Measurements from ENCODE around the gene MEMO1. TPM values are rescaled to one million over a fixed set of nuclear protein-coding genes. Genes with fewer than 3 reads are reported as not detected.

The MEMO1 gene
- total RNA-seq, 2 donors from 2014 or later: 5.6 to 13.2 TPM

- intact Hi-C loops (cut with DNase I): no loop called here
- TF ChIP-seq POLR2A (IDR thresholded peaks at IDR 0.05): no peak
- TF ChIP-seq, protein P1, sequence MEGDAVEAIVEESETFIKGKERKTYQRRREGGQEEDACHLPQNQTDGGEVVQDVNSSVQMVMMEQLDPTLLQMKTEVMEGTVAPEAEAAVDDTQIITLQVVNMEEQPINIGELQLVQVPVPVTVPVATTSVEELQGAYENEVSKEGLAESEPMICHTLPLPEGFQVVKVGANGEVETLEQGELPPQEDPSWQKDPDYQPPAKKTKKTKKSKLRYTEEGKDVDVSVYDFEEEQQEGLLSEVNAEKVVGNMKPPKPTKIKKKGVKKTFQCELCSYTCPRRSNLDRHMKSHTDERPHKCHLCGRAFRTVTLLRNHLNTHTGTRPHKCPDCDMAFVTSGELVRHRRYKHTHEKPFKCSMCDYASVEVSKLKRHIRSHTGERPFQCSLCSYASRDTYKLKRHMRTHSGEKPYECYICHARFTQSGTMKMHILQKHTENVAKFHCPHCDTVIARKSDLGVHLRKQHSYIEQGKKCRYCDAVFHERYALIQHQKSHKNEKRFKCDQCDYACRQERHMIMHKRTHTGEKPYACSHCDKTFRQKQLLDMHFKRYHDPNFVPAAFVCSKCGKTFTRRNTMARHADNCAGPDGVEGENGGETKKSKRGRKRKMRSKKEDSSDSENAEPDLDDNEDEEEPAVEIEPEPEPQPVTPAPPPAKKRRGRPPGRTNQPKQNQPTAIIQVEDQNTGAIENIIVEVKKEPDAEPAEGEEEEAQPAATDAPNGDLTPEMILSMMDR (IDR thresholded peaks at IDR 0.05): no peak
- WGBS, 2 donors: 95 to 100% methylated on average over 1 of the region's 1 CpG
Measured at GRCh38 chr2:31940920-31941319, 69.9 kb downstream of the MEMO1 start.

DNA sequence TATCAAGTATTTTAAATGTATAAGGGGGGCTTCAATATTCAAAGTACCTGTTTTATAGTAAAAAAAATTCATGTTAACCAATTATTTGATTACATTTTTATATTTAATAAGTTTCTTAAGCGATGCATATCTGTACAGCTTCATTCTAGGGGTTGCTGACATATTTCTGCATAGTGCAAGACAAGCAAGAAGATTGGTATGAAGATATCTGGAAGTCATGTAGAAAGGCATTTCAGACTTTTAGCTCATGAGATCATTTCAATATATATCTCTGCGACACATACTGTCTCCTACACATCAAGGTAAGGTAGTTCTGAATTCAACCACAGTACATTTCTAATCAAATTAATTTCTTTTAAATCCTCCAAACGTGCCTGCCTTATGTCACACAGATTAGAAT is 73.1 kb downstream of the MEMO1 start:
- Histone ChIP-seq H3K36me3 (replicated peaks in 1 of 2; ENCODE audit: insufficient read depth in 1 of 2, low read depth in 2 of 2) (no peaks in the 10 kb centered on the region), H3K4me3 (no peak overlapping the region), H3K27ac (no peak overlapping the region), H3K9me3 (no peaks in the 10 kb centered on the region), H3K27me3 (no peaks in the 10 kb centered on the region), H3K4me1 (no peaks in the 10 kb centered on the region)
- TF ChIP-seq, protein P1 (IDR thresholded peaks at IDR 0.05): no peak
- no peak for TF ChIP-seq POLR2A (IDR thresholded peaks at IDR 0.05)
- WGBS, 2 donors: 89 to 90% methylated on average over 3 of the region's 3 CpGs
- intact Hi-C loops (cut with DNase I): no loop called here
- ATAC-seq (no peak), DNase-seq (no peak)

More at GRCh38 chr2:31940920-31941319, 69.9 kb downstream of the MEMO1 start:
- DNase-seq (no peak), ATAC-seq (no peak)
- H3K4me1 ChIP-seq: no peaks in the 10 kb centered on the region
- no peaks in the 10 kb centered on the region for H3K27me3 ChIP-seq
- H3K9me3 ChIP-seq: no peaks in the 10 kb centered on the region
- H3K4me3 ChIP-seq: no peak overlapping the region
- H3K27ac ChIP-seq: no peak overlapping the region
- no peaks in the 10 kb centered on the region for H3K36me3 ChIP-seq (replicated peaks in 1 of 2; ENCODE audit: insufficient read depth in 1 of 2, low read depth in 2 of 2)

DNA sequence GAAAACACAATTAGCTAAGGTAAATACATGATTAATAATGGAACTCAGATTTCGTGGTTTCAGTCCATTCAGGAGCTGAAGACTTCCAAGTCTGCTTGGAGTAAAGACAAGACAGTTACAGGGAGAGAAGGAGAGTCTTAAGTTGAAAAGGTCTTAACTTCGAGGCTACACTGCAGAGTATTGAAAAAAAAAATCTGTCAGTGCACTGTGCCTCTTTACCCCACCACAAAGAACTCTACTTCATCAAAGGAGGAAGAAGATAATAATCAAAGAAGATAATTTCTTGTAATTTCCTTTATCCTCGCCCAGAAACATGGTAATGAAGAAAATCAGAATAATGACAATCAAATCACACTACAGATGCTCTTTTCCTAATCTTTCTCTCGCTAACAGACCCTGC is 75.4 kb downstream of the MEMO1 start:
- TF ChIP-seq POLR2A (IDR thresholded peaks at IDR 0.05): no peak
- TF ChIP-seq, protein P1 (IDR thresholded peaks at IDR 0.05): no peak
- 84 to 86% methylated on average over 4 of the region's 4 CpGs for WGBS, 2 donors
- H3K36me3 ChIP-seq (replicated peaks in 1 of 2; ENCODE audit: insufficient read depth in 1 of 2, low read depth in 2 of 2): no peaks in the 10 kb centered on the region
- no peak overlapping the region for H3K27ac ChIP-seq
- H3K4me1 ChIP-seq: no peaks in the 10 kb centered on the region
- no peak for ATAC-seq
- no peak overlapping the region for H3K4me3 ChIP-seq
- H3K9me3 ChIP-seq: no peaks in the 10 kb centered on the region
- intact Hi-C loops (cut with DNase I): no loop called here
- H3K27me3 ChIP-seq: no peaks in the 10 kb centered on the region
- DNase-seq: no peak

DNA sequence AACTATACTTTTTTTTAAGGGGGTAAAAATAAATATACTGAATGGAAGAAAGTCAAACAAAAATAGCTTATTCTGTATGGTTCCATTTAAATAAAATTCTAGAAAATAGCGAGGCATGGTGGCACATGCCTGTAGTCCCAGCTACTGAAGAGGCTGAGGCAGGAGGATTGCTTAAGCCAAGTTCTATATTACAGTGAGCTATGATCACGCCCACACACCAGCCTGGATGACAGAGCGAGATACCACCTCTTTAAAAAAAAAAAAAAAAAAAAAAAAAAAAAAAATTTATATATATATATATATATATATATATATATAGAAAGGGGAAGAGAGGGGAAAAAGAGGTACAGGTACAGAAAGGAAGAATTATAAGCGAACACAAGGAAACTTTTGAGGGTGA is 77.7 kb downstream of the MEMO1 start:
- Histone ChIP-seq H3K9me3 (no peaks in the 10 kb centered on the region), H3K27me3 (no peaks in the 10 kb centered on the region), H3K4me3 (no peak overlapping the region), H3K27ac (no peak overlapping the region), H3K36me3 (replicated peaks in 1 of 2; ENCODE audit: insufficient read depth in 1 of 2, low read depth in 2 of 2) (no peaks in the 10 kb centered on the region), H3K4me1 (no peaks in the 10 kb centered on the region)
- 95 to 96% methylated on average over 4 of the region's 4 CpGs for WGBS, 2 donors
- no peak for TF ChIP-seq POLR2A (IDR thresholded peaks at IDR 0.05)
- TF ChIP-seq, protein P1 (IDR thresholded peaks at IDR 0.05): no peak
- DNase-seq: no peak
- intact Hi-C loops (cut with DNase I): no loop called here
- no peak for ATAC-seq

- no peaks in the 10 kb centered on the region for H3K9me3 ChIP-seq
- TF ChIP-seq POLR2A (IDR thresholded peaks at IDR 0.05): no peak
- TF ChIP-seq, protein P1 (IDR thresholded peaks at IDR 0.05): no peak
- H3K27me3 ChIP-seq: no peaks in the 10 kb centered on the region
- no peak for DNase-seq
- ATAC-seq: no peak
- no peaks in the 10 kb centered on the region for H3K4me1 ChIP-seq
- intact Hi-C loops (cut with DNase I): no loop called here
- H3K4me3 ChIP-seq: no peak overlapping the region
- 95 to 96% methylated on average over 5 of the region's 5 CpGs for WGBS, 2 donors
- H3K27ac ChIP-seq: no peak overlapping the region
- no peaks in the 10 kb centered on the region for H3K36me3 ChIP-seq (replicated peaks in 1 of 2; ENCODE audit: insufficient read depth in 1 of 2, low read depth in 2 of 2)
Measured at GRCh38 chr2:31932589-31932988, 78.2 kb downstream of the MEMO1 start.
